Natural killer cell treated with Interleukin-12 subunit alpha and Interleukin-12 subunit beta and Interleukin-15 and Interleukin-18, amount 100 ng/mL, for 72 hours (primary cell): ENCODE measurements around the gene TTC39B. TPM values are rescaled to one million over a fixed set of nuclear protein-coding genes. Genes with fewer than 3 reads are reported as not detected.

ENCODE experiments used
- ATAC-seq, 2 donors: fragments of 150-1000 bp; cut with Tn5 transposase in 1 of 2; sonication (Bioruptor Pico), chemical (Tn5 transposase) in 1 of 2; 2 replicates each; pipeline ENCODE4 v1.10.0; 2021
- DNase-seq: peaks from one replicate; pipeline ENCODE4 v3.0.0; 2022; ENCODE audit warnings: low spot score
- H3K27ac Mint-ChIP-seq, 2 donors: 1 replicate in 1 of 2; 2 replicates in 1 of 2; pipeline ENCODE4 v1.8.0; 2022; ENCODE audit warnings: mixed read lengths in 2 of 2, mild to moderate bottlenecking in 1 of 2, moderate library complexity in 1 of 2
- H3K27me3 Mint-ChIP-seq, 2 donors: 1 replicate in 1 of 2; 2 replicates in 1 of 2; pipeline ENCODE4 v1.8.0; 2022; ENCODE audit warnings: mixed read lengths in 2 of 2
- H3K36me3 Mint-ChIP-seq: one replicate; pipeline ENCODE4 v1.8.0; 2022; ENCODE audit warnings: mixed read lengths
- H3K4me1 Mint-ChIP-seq, 2 donors: 1 replicate in 1 of 2; 2 replicates in 1 of 2; pipeline ENCODE4 v1.8.0; 2022; ENCODE audit warnings: low read depth in 2 of 2, mixed read lengths in 2 of 2, mild to moderate bottlenecking in 1 of 2
- H3K4me3 Mint-ChIP-seq: one replicate; pipeline ENCODE4 v1.8.0; 2022; ENCODE audit warnings: mixed read lengths
- H3K9me3 Mint-ChIP-seq: 2 replicates; pipeline ENCODE4 v1.8.0; 2022; ENCODE audit warnings: mixed read lengths
- total RNA-seq, 2 donors: library from RNA; stranded (reverse); gene quantifications; one replicate each; pipeline ENCODE4 v1.2.3, GENCODE V29; 2022

Gene TTC39B
- total RNA-seq, 2 donors from 2014 or later: 12.4 to 20.6 TPM

DNA sequence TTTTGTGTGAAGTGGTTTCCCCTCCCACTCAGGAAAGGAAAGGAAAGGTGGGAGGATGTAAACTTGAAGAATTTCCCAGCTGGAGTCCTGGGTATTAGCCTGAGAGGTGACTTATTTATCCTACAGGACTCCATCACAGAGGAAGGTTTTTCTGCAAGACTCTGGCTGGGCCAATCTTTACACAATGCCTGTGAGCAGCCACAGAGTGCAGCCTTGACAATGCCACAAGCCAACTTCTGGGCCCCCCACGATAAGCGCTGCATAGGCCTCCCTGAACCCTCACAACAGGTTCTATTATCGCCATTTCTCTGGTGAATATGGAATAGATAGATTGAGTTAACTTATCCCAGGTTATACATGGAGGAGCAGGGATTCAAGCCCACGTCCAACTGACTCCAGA lies 12.4 kb downstream of the TTC39B start:
- Mint-ChIP-seq H3K9me3 (peaks cover 3% of the 10 kb centered on the region), H3K4me3 (peak overlapping the region; percentile 49), H3K36me3 (peaks cover 8% of the 10 kb centered on the region), H3K27me3 (no peaks in the 10 kb centered on the region), H3K27ac (peak overlapping the region; percentile 94 to 99), H3K4me1 (peaks cover 57 to 59% of the 10 kb centered on the region in 2 donors)
- DNase-seq (no peak), ATAC-seq (no peak)

DNA sequence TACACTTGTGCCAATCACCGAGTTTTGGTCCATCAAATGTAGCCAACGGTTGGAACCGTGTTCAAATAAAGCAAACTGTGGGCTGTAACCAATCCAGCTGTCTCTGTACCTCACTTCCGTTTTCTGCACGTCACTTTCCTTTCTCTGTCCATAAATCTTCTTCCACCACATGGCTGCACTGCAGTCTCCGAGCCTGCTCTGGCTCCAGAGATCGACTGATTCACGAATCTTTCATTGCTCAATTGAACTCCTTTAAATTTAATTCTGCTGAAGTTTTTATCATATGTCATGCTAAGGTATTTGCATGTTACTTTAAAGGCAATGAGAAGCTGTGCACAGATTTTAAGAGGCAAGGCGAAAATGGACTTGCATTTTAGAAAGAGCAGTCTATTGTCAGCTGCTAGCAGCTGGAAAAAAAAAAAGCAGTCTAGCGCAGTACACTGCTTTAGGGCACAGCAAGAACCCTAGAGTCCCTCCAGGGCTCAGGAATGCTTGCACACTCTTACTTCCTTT lies 13.2 kb downstream of the TTC39B start:
- no peak for ATAC-seq
- Mint-ChIP-seq H3K36me3 (peaks cover 5% of the 10 kb centered on the region), H3K4me1 (peaks cover 50 to 52% of the 10 kb centered on the region in 2 donors)

DNA sequence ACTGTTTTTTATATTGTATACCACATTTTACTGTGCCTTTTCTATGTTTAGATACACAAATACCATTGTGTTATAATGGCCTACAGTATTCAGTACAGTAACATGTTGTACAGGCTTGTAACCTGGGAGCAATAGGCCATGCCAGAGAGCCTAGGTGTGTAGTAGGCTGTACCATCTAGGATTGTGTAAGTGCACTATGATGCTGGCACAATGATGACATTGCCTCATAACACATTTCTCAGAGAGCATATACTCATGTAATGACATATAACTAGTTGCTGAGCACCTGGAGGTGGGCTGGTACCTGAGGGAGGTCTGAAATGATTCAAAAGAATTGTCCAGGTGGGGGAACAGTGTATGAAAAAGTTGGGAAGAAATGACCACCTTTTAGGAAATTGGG lies 13.9 kb downstream of the TTC39B start:
- Mint-ChIP-seq H3K4me3 (peak overlapping the region; percentile 53), H3K27me3 (no peaks in the 10 kb centered on the region), H3K9me3 (peaks cover 3% of the 10 kb centered on the region), H3K27ac (peak overlapping the region; percentile 94 to 99), H3K4me1 (peaks cover 42 to 44% of the 10 kb centered on the region in 2 donors), H3K36me3 (no peaks in the 10 kb centered on the region)
- DNase-seq: no peak
- ATAC-seq: no peak

More for the DNA sequence above, 13.2 kb downstream of the TTC39B start:
- DNase-seq: no peak
- peak overlapping the region; percentile 49 for H3K4me3 Mint-ChIP-seq
- peaks cover 3% of the 10 kb centered on the region for H3K9me3 Mint-ChIP-seq
- peak overlapping the region; percentile 94 to 99 for H3K27ac Mint-ChIP-seq
- no peaks in the 10 kb centered on the region for H3K27me3 Mint-ChIP-seq

DNA sequence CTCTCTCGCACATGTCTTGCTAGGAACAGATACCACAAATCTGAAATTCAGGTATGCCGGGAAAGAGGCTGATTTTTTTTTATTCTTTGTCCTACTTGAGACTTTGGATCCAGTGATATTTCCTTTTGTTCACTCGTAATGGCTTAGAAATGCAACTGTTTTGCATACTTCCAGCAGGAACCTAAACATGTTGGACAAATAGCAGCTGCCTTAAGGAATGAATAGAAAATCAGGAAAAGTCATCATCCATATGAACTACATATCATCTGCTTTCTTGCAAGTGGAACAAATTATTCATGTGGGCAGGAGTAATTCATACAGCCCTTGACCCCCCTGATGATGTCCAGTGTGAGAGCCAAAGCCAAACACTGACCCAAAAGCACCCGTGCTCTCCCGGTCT lies 17.4 kb downstream of the TTC39B start:
- DNase-seq: no peak
- Mint-ChIP-seq H3K4me3 (no peak overlapping the region), H3K4me1 (peaks cover 29 to 36% of the 10 kb centered on the region in 2 donors), H3K36me3 (peaks cover 6% of the 10 kb centered on the region), H3K27me3 (no peaks in the 10 kb centered on the region), H3K27ac (no peak overlapping the region), H3K9me3 (no peaks in the 10 kb centered on the region)
- ATAC-seq: no peak

DNA sequence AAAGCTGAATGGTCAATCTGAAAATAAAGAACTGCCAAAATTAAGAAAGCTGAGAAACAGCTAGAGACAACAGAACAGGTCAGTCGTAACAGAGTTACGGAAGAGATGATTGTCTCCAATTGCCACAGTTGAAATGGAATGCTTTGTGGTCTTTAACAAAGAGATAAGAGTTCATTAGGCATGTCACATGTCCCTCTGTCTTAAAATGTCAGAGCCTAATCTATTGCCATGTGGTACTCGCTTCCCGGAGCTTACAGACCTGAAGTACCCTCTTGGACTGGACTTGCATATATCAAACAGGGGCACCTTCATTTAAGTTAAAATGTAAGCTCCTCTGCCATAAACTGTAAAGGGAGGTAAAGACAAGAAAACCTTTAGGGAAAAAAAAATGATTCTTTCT lies 19.7 kb downstream of the TTC39B start:
- Mint-ChIP-seq H3K36me3 (peaks cover 6% of the 10 kb centered on the region), H3K9me3 (no peaks in the 10 kb centered on the region), H3K27me3 (no peaks in the 10 kb centered on the region), H3K27ac (no peak overlapping the region), H3K4me1 (peaks cover 20 to 27% of the 10 kb centered on the region in 2 donors), H3K4me3 (no peak overlapping the region)
- no peak for DNase-seq
- no peak for ATAC-seq

DNA sequence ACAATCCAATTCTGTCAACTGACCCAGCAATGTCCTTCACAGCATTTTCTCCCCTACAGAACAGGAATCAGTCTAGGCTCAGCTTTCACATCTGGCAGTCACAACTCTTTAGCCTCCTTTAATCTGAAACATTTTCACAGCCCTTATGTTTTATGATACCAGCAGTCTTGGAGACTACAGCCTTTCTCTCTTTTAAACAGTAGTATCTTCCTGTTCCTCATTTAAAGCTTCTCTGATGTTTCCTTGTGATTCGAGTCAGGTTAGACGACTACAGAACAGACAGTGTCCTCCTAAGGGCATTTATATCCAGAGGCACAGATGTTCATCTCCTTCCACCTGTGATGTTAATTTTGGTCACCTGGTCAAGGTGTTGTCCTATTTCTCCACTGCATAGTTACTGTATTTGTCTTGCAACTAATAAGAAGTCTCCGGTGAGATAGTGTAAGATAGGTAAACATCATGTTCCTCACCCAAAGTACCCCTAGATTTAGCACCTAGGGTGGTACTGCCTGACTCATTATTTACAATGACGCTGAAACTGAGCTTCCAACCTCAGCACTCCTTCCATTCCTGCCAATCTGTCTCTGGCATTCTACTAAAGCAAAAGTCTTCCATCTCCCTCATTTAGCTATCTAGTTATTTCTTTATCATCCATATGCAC lies 20.7 kb downstream of the TTC39B start:
- Mint-ChIP-seq H3K27ac (peak overlapping the region; percentile 4 to 15), H3K36me3 (peaks cover 6% of the 10 kb centered on the region), H3K9me3 (no peaks in the 10 kb centered on the region), H3K4me1 (peaks cover 20 to 29% of the 10 kb centered on the region in 2 donors), H3K27me3 (no peaks in the 10 kb centered on the region), H3K4me3 (no peak overlapping the region)
- no peak for ATAC-seq
- no peak for DNase-seq

DNA sequence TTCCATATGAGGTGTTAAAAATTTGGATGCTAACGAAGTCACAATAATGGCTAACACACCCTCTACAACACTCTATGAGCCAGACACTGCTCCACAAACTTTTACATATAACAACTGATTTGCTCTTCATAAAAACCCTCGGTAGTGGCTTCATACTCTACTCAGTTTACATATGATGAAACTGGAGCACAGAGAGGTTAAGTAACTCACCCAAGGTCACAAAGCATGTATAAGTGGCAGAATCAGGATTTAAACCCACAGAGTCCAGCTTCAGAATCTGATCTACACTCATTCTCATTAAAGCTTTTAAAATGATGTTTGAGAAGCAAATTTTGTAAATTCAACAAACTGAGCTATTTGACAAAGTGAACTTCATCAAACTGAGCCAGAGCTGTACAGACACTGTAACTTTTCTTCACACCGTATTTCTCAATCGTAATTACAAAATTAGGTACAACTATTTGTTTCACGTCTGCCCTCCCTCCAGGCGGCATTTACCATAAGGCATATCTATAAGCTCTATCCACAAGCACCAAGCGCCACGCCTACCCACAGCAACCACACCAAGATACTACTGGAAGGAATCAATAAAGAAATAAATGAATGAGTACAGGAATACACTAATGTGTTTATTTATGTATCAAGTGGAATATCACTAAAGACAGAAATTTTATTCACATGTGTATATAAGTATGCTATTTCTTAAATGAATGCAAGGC lies 24.3 kb downstream of the TTC39B start:
- H3K4me3 Mint-ChIP-seq: no peak overlapping the region
- H3K36me3 Mint-ChIP-seq: peaks cover 6% of the 10 kb centered on the region
- ATAC-seq (no peak), DNase-seq (no peak)
- H3K27me3 Mint-ChIP-seq: no peaks in the 10 kb centered on the region
- no peaks in the 10 kb centered on the region for H3K9me3 Mint-ChIP-seq
- peak overlapping the region in 1 of 2 donors; percentile 5 for H3K27ac Mint-ChIP-seq
- peaks cover 20 to 32% of the 10 kb centered on the region in 2 donors for H3K4me1 Mint-ChIP-seq

DNA sequence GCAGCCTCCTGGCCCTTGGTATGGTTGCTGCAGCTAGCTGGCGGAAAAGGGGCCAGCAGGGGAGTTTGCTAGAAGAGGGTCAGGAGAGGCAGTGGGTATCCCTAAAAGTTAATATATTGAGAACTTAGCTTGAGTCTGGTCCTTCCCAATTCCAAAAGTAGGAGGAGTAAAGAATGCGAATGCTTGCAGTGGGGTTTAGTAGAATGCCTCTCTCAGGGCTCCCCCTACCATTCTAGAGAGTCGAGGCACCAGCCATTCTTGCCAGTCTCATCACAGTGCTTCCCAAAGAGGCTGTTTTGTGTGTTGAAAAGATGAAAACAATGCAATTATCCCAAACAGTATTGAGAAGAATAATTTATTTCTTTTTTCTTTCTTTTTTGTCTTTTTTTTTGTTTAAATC lies 26.4 kb downstream of the TTC39B start:
- ATAC-seq (no peak), DNase-seq (no peak)
- H3K4me1 Mint-ChIP-seq: peaks cover 7 to 23% of the 10 kb centered on the region in 2 donors
- H3K4me3 Mint-ChIP-seq: no peak overlapping the region
- no peaks in the 10 kb centered on the region for H3K27me3 Mint-ChIP-seq
- H3K9me3 Mint-ChIP-seq: no peaks in the 10 kb centered on the region
- no peak overlapping the region for H3K27ac Mint-ChIP-seq
- H3K36me3 Mint-ChIP-seq: peaks cover under 1% of the 10 kb centered on the region

DNA sequence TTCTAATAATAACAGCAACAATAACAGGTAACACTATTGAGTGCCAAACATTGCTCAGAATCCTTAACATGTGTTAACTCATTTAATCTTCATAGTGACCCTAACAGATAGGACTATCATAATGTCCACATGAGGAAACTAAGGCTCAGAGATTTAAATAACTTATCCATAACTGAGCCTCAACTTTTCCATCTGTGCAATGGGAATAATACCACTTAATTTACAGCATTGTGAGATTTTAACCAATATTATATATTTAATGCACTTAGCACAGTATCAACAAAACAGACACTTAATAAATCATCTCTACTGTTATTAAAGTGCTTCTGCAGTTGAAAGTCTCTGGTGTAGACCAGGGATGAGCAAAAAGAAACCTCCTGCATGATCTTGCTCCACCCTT lies 28.2 kb downstream of the TTC39B start:
- no peaks in the 10 kb centered on the region for H3K9me3 Mint-ChIP-seq
- peaks cover 6 to 25% of the 10 kb centered on the region in 2 donors for H3K4me1 Mint-ChIP-seq
- DNase-seq: no peak
- H3K27ac Mint-ChIP-seq: no peak overlapping the region
- no peaks in the 10 kb centered on the region for H3K36me3 Mint-ChIP-seq
- ATAC-seq: no peak
- no peak overlapping the region for H3K4me3 Mint-ChIP-seq
- no peaks in the 10 kb centered on the region for H3K27me3 Mint-ChIP-seq

DNA sequence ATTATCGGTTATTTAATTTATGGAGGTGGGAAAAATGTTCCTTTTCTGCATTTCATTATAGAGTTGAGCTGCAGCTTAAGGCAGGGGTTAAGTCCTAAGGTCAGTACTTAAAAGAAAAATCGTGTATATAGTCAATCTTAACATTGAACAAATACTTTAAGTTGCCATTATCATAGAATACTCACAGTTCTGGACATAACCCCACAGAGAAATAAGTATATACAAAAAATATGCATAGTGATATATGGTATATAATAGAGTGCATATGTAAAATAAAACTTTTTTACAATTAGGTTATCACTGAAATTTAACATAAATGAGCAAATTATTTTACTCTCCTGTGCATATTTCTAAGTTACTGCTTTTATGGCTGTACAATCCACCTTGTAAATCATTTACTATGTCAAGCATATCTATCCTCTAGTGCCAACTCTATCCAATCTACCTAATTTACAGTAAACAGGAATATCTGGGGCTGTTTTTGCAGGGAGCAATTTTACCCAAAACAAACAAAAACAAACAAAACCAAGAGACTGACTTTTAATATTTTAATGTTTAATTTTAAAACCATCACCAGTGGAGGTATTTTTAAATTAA lies 28.8 kb downstream of the TTC39B start:
- no peak overlapping the region for H3K4me3 Mint-ChIP-seq
- peak overlapping the region in 1 of 2 donors; percentile 25 for H3K27ac Mint-ChIP-seq
- DNase-seq: no peak
- peaks cover 10 to 30% of the 10 kb centered on the region in 2 donors for H3K4me1 Mint-ChIP-seq
- no peaks in the 10 kb centered on the region for H3K36me3 Mint-ChIP-seq
- no peaks in the 10 kb centered on the region for H3K9me3 Mint-ChIP-seq
- no peak for ATAC-seq
- H3K27me3 Mint-ChIP-seq: no peaks in the 10 kb centered on the region

DNA sequence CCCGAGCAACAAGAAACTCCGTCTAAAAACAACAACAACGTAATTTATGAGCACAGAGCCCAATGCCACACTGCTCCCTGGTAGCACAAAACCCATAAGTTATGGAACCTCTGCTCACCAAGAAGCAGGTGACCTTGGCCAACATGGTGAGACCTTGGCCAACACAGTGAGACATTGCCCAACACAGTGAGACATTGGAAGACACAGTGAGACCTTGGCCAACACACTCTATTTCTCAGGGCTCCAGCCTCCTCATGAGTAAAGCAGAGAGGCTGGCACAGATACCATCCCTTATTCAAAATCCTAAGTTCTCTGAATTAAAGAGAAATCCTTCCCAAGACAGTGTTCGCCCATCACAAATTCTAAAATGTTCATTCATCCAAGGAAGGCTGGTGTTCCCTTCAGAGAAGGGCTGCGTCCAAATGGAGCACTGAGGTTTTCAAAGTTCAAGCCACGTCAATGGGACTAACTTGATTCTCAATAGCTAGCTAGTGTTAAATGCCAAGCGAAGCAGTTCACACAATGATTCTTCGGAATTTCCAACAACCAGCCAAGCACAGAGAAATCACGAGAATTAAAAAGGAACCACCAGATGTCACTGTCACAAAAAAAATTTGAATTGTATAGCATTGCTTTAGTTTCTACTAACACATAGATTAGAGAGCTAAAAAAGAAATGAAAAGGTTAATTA lies 29.5 kb downstream of the TTC39B start:
- no peak overlapping the region for H3K4me3 Mint-ChIP-seq
- no peaks in the 10 kb centered on the region for H3K9me3 Mint-ChIP-seq
- H3K27me3 Mint-ChIP-seq: no peaks in the 10 kb centered on the region
- peaks cover 4 to 29% of the 10 kb centered on the region in 2 donors for H3K4me1 Mint-ChIP-seq
- peak in 1 of 2 donors; percentile 67 for ATAC-seq
- peak overlapping the region in 1 of 2 donors; percentile 25 for H3K27ac Mint-ChIP-seq
- H3K36me3 Mint-ChIP-seq: no peaks in the 10 kb centered on the region
- DNase-seq: no peak

DNA sequence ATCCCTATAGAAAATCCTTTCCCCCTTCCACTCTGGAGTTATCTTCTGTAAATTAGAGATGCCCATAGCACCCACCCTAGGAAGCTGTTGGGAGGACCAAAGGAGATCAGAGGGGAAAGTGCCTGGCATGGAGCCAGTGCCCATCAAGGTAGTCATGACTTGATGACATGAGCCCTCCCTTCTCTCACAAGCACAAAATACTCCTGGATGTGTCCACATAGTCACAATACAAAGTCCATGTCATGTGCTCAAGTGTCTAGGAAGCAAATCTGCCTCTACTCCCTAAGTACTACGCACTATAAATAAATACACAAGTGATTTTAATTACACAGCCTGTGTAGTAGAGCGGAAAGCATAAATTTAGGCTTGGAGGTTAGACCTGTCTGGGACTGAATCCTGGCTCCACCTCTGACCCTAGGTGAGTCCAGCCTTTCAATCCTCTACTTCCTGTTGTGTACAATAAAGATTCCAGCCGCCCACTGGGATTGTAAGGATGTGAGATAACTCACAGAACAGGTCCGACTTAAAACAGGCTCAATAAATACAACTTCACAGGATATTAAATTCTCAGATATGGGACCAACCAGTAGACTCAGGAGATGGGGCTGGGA lies 30.6 kb downstream of the TTC39B start:
- no peaks in the 10 kb centered on the region for H3K36me3 Mint-ChIP-seq
- ATAC-seq: no peak

DNA sequence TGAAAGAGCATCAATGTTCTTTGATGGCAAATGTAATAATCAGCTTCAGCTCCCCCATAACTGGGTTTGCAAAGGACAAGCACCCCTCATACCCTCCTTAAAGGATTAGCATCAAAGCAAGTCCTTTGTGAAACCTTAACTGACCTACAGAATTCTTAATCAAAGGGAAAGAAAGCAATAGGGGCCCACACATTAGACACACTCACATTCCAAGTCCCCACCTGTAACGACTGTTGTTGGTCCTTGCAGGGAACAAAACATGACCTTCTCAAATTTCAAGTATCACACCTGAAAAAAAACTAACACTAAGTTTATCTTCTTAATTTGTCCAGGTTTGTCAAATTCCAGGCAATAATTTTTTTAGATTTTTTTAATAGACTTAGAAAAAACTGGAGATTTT lies 32.6 kb downstream of the TTC39B start:
- DNase-seq (no peak), ATAC-seq (no peak)
- peaks cover 20 to 34% of the 10 kb centered on the region in 2 donors for H3K4me1 Mint-ChIP-seq

More for the DNA sequence above, 30.6 kb downstream of the TTC39B start:
- Mint-ChIP-seq H3K27me3 (no peaks in the 10 kb centered on the region), H3K9me3 (no peaks in the 10 kb centered on the region), H3K4me1 (peaks cover 15 to 34% of the 10 kb centered on the region in 2 donors), H3K27ac (no peak overlapping the region), H3K4me3 (no peak overlapping the region)
- no peak for DNase-seq

More for the DNA sequence above, 32.6 kb downstream of the TTC39B start:
- Mint-ChIP-seq H3K27ac (no peak overlapping the region), H3K36me3 (no peaks in the 10 kb centered on the region), H3K27me3 (no peaks in the 10 kb centered on the region), H3K4me3 (no peak overlapping the region), H3K9me3 (no peaks in the 10 kb centered on the region)
